Amygdala (tissue), 56 donors: ENCODE results near the gene ITPKB.

Source experiments
- DNase-seq, 56 donors: peaks; one replicate each; lab custom pipeline; 2025; lab: John Stamatoyannopoulos, UW

ITPKB gene

DNA sequence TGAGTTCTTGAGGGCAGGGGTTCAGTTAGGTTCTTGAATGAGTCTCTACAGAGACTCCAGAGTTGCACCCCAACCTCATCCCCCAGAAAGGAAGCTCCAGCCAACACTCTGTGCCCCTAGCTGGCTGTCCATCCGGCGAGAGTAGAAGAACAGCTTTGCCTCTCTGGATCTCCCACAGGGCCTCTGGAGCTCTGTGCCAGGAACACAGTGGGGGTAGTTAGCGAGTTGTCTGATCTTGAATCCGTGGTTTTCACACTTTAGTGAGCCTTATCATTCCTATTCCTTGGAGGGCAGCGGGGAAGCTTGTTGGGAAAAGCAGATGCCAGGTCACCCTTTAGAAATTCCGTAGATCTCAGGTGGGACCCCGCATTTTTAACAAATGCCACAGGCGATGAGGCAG is 145.5 kb downstream of the ITPKB start:
- DNase-seq, result no peak

DNA sequence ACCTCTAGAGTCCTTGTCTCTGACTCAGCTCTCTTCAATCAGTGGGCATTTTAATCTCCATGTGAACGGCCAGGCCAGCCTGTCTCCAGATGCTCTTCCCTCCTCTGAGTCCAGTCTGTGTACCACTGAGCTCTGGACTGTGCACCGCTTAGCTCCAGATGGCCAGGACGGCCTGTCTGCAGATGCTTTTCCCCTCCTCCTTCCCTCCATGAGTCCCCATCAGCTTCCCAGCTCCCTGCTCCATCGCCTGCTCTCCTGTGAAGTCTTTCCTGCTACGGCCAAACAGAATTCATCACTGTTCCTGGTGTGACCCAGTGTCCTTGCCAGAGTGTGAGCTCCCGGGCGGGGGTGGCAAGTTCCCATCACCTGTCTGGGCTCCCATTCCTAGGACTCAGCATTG is 148.5 kb downstream of the ITPKB start:
- DNase-seq, result no peak

DNA sequence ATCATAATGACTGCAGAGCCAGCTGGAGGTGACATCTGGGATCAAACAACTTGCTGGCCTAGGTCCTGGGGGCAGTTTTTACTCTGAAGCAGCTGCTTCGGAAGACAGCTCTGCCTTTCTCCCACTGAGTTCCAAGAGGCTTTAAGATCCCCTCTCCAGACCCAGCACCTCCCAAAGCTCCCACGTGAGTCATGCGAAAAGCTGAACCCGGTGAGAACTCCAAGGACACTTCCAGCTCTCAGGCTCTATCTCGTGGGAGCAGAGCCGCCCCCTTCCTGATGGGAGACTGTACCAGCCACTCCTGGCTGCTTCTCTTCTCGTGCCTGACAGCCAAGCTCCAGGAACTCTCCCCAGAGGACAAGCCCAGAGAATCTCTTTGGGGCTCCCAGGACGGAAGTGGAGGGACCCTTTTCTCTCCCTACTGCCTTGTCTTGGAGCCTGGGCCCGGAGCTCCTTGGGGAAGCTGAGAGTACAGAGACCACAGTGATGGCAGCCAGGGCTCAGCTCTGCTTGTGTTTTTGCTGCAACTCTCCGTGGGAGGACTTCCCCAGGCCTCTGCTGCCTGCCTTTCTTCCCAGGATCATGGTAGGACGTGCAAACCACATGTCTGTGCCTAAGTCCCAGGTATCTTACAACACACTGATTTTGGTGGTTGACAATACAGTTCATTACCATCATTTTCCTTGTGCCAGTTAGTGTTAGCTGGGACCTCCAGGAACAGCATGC is 149.9 kb downstream of the ITPKB start:
- no peak for DNase-seq

DNA sequence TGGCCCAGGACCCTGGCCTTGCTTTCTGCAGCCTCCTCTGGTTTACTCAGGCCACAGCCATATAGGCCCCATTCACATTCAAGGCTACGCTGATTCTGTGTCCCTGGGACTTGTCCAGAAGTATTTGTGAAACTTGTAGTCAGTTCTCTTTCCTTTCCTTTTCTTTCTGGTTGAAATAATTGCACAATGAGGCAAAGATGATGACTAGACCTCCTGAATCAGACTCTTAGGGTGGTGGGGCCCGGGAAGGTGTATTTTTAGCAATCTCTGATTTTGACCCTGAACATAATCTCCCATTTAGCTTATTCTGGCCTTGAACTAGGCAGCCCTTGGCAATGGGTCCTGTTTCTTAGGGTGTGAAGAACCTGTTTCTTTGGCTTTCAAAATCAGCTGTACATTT is 150.6 kb downstream of the ITPKB start:
- no peak for DNase-seq

DNA sequence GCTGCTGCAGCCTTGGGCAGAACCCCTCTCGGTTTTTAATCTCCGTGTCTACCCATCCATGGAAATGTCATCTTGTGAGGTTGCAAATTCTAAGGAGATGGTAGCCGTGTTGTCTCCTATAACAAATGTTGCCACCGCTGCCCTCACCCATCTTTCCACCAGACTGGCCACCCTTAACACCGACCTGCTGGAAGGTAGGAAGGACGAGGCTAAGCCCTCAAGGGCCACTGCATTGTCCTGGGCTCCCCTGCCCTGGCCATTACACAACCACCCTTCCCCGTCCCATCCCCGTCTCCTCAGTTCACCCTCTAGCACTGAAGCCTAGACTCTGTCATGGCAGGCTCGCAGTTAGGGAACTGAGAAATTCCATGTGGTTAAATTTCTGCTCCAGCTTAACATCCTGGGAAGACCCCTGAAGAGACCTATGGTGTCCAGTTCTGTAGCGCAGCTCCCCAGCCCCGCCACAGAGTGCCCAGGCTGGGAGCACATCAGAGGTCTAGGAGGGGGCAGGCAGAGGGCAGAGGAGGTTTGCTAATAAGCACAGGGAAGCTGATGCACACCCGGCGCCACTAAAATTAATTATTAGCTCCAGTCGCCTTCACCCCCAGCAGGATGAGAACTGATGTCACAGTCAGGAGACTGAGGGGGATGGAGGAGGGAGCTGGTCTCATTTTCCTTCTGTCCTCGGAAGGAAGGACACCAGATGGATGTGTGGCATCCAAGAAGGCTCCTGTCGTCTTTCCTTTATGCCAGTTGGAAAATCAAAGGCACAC is 152.2 kb downstream of the ITPKB start:
- DNase-seq, result no peak

DNA sequence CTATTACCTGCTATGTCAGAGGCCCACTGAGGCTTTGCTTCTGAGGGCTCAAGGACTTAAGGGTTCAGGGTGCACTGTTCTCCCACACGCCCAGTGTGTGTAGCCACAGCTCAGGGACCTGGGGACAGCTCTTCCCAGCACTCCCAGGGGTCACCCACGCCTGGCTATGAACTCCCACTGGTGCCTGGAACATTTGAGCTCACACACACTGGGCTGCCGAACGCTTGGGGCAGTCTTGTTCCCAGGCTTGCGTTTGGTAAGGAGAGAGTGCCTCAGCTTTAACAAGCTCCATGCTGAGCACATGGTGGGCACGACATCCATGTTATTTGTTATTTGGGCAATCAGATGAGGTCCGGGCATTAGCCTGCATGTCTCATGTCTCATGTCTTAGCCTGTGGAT is 153.0 kb downstream of the ITPKB start:
- DNase-seq, result no peak

DNA sequence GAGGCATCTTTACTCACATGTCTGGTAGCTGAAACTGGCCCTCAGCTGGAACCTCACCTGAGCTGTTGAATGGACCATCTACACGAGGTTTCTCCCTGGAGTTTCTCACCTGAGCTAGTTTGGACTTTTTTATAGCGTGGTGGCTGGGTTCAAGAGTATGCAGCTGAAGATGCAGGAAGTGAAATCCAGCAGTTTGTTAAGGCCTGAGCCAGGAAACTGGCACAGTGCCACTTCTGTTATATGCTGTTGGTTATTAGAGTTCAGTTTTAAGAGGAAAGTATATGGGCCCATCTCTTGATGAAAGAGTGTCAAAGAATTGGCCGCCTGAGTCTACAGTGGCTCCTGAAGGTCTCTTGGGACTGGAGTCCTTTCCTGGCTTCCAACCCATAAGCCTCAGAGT is 154.9 kb downstream of the ITPKB start:
- DNase-seq, result no peak

DNA sequence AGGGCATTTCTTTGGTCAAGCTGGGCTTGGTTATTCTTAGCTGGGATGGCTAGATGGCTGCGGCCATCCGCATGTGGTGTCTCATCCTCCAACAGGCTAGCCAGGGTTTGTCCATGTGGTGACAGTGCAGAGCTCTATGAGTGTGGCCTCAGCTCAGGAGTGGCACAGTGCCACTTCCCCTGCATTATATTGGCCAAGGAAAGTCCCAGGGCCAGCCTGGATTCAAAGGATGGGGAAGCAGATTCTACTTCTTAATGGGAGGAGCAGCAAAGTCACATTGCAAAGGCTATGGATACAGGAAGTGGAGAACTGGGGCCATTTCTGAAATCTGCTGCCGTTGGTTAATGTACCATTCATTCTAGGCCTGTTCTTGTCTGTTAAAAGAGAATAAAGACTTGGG is 156.1 kb downstream of the ITPKB start:
- no peak for DNase-seq
